Activated CD4-positive, alpha-beta T cell treated with anti-CD3 and anti-CD28 coated beads, Interleukin-2, Interleukin-6, amounts not matched to agents 100 ng/mL and 50 ng/mL, durations not matched to agents 16 hours and 8 hours (primary cell): ENCODE results near the gene SLC17A9.
A peak's percentile ranks its signal among the peaks of the same experiment; 100 is the strongest.

Experiments used
- DNase-seq: peaks from one replicate; pipeline ENCODE4 v3.0.0-alpha.2; 2020

SLC17A9 gene

GRCh38 chr20:63005862-63006539 lies 53.5 kb downstream of the SLC17A9 start:
- DNase-seq, result no peak

GRCh38 chr20:63006540-63007359 lies 54.2 kb downstream of the SLC17A9 start, which contains the start of gene BHLHE23:
Gene BHLHE23, minus strand, starts transcription at chr20:63006964. Its CDS starts 190 bp downstream, at chr20:63006774.
- no peak for DNase-seq

- DNase-seq, result no peak
Observed at GRCh38 chr20:63007360-63007645, 54.8 kb downstream of the SLC17A9 start.

- no peak for DNase-seq
Observed at GRCh38 chr20:63007646-63008488, 55.4 kb downstream of the SLC17A9 start.

GRCh38 chr20:63008541-63009044 lies 56.1 kb downstream of the SLC17A9 start:
- no peak for DNase-seq

- DNase-seq, result peak; percentile 89
Observed at GRCh38 chr20:63009045-63009961, 56.8 kb downstream of the SLC17A9 start.

GRCh38 chr20:63009988-63010769 lies 57.7 kb downstream of the SLC17A9 start:
- peak; percentile 74 for DNase-seq

- DNase-seq, result no peak
Observed at GRCh38 chr20:63011798-63012197, 59.3 kb downstream of the SLC17A9 start.

GRCh38 chr20:63013207-63013606 lies 60.7 kb downstream of the SLC17A9 start:
- no peak for DNase-seq

- no peak for DNase-seq
Observed at GRCh38 chr20:63014287-63014686, 61.8 kb downstream of the SLC17A9 start.

- no peak for DNase-seq
Observed at GRCh38 chr20:63014710-63015109, 62.2 kb downstream of the SLC17A9 start.

- DNase-seq, result no peak
Observed at GRCh38 chr20:63015147-63015661, 62.7 kb downstream of the SLC17A9 start.

GRCh38 chr20:63015662-63016361 lies 63.3 kb downstream of the SLC17A9 start:
- DNase-seq, result no peak

- DNase-seq, result no peak
Observed at GRCh38 chr20:63016514-63017075, 64.1 kb downstream of the SLC17A9 start.

GRCh38 chr20:63017076-63017825 lies 64.7 kb downstream of the SLC17A9 start:
- DNase-seq, result no peak

- no peak for DNase-seq
Observed at GRCh38 chr20:63017826-63018411, 65.4 kb downstream of the SLC17A9 start.
